ENCODE results near the gene ADAMTS16.

ADAMTS16 gene

DNA sequence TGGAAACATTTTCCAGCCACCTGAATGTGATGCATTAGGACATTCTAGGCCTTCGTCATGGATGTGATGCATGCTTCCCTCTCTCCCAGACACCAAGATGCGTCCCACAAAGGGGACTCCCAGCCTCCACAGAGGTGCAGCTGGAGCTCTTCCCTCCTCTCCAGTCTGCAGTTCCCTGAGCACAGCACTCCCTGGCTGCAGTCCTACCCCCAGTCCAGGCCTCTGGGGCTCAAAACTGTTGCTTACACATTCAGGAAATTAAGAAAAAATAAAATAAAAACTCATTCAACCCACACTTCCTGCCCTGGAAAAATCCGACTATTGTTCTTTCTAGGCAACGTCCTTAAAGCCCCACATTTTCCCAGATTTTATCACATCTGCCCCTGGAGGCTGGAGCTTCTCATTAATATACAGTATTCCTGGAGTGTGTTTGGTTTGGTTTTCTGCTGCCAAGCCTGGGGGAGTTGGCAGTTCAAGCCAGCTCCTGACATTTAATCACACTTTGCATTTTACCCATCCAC lies 204.0 kb downstream of the ADAMTS16 start:
- in situ Hi-C loops (cut with HindIII; ENCODE audit: low pct_unique_long_range_greater_than_20kb, low sequenced_read_pairs), result no loop called here
- DNase-seq (ENCODE audit: low read depth in 1 of 2, low spot score in 1 of 2), result no peak
- TF ChIP-seq JUND (IDR thresholded peaks at IDR 0.05; ENCODE audit: low read depth), result no peak

DNA sequence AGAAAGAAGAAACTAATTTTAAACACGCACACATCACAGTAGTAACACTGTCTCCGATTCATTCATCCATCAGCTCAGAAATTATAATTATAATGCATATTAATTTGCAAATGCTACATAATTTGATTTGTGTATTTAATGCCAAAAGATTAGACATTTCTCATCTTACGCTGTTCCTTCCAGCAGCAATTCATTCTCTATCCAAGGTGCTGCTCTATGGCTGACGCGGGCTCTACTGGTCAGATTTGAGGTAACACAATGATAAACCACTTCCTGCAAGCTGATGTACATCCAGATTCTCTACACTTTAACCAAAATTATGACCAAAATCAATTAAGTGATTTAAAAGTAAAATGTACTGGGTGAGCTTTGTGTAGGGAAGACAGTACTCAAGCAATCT lies 204.5 kb downstream of the ADAMTS16 start:
- no peak for DNase-seq (ENCODE audit: low read depth in 1 of 2, low spot score in 1 of 2)
- in situ Hi-C loops (cut with HindIII; ENCODE audit: low pct_unique_long_range_greater_than_20kb, low sequenced_read_pairs), result no loop called here
- TF ChIP-seq JUND (IDR thresholded peaks at IDR 0.05; ENCODE audit: low read depth), result no peak

DNA sequence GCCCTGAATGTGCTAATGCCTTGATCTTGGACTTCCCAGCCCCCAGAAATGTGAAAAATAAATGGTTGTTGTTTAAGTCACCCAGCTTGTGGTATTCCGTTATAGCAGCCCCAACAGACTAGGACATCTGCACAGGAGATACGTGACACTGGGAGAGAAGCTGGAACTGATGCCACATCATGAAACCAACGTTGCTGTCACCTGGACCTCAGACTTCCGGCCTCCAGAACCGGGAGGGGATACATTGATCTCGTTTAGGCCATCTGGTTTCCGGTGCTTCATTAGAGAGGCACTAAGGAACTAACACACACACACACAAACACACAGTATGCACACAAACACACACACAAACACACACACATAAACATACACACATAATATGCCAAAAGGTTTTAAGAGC lies 207.3 kb downstream of the ADAMTS16 start:
- TF ChIP-seq JUND (IDR thresholded peaks at IDR 0.05; ENCODE audit: low read depth), result no peak
- DNase-seq (ENCODE audit: low read depth in 1 of 2, low spot score in 1 of 2), result no peak
- in situ Hi-C loops (cut with HindIII; ENCODE audit: low pct_unique_long_range_greater_than_20kb, low sequenced_read_pairs), result no loop called here

DNA sequence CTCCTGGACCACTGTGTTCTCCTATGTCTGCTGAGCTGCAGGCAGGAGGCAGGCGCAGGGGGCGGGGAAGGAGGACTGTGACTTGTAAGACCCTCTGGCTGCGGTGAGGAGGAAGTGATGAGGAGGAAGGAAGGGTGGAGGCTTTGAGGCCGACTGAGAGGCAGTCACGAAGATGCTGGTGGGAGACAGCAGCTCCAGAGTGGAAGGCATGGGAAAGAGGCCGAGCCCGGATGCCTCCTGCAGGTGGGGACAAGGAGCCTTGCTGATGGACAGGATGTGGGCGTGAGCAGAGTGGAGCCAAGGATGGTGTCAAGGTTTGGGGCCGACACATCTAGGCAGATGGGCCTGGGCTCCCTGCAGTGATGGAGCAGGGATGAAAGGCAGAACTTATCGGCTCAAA lies 208.0 kb downstream of the ADAMTS16 start:
- in situ Hi-C loops (cut with HindIII; ENCODE audit: low pct_unique_long_range_greater_than_20kb, low sequenced_read_pairs), result no loop called here
- TF ChIP-seq JUND (IDR thresholded peaks at IDR 0.05; ENCODE audit: low read depth), result no peak
- DNase-seq (ENCODE audit: low read depth in 1 of 2, low spot score in 1 of 2), result no peak

DNA sequence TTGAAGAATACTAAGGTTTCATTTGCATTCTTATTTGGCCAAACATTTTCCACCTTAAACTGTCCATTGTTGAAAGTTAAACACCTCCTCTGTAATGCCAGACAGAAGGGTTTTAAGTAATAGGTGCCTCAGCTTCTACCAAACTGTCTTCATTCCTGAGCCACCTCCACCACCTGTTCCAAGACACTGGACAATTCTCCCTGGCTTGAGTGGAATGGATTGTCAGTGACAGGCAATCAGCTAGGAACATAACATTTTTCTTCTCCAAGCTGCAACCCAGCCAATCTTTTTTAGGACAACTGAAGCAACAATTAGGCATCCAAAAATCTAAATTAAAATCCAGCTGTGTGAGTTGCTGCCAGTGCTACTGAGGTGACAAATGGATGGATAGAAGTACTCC lies 208.4 kb downstream of the ADAMTS16 start:
- DNase-seq (ENCODE audit: low read depth in 1 of 2, low spot score in 1 of 2), result no peak
- in situ Hi-C loops (cut with HindIII; ENCODE audit: low pct_unique_long_range_greater_than_20kb, low sequenced_read_pairs), result no loop called here
- TF ChIP-seq JUND (IDR thresholded peaks at IDR 0.05; ENCODE audit: low read depth), result no peak

DNA sequence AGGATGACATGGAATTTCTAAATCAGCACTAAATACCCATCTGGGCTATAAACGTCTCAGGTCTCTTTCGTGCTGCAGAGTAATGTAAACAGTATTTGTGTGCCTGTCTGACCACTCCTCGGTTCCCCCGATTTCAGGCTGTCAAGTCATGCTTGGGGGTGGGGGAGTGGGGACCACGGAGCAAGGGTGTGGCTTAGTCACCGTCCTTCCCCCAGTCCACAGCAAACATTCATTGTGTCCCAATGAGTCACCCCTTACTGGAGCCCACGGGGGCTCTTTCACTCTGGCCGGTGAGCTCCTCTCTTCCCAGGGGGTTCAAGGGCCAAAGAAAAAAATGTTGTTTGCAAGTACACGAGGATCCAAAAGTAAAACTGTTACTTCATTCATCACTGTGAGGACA lies 210.0 kb downstream of the ADAMTS16 start:
- no peak for TF ChIP-seq JUND (IDR thresholded peaks at IDR 0.05; ENCODE audit: low read depth)
- in situ Hi-C loops (cut with HindIII; ENCODE audit: low pct_unique_long_range_greater_than_20kb, low sequenced_read_pairs), result no loop called here
- no peak for DNase-seq (ENCODE audit: low read depth in 1 of 2, low spot score in 1 of 2)

DNA sequence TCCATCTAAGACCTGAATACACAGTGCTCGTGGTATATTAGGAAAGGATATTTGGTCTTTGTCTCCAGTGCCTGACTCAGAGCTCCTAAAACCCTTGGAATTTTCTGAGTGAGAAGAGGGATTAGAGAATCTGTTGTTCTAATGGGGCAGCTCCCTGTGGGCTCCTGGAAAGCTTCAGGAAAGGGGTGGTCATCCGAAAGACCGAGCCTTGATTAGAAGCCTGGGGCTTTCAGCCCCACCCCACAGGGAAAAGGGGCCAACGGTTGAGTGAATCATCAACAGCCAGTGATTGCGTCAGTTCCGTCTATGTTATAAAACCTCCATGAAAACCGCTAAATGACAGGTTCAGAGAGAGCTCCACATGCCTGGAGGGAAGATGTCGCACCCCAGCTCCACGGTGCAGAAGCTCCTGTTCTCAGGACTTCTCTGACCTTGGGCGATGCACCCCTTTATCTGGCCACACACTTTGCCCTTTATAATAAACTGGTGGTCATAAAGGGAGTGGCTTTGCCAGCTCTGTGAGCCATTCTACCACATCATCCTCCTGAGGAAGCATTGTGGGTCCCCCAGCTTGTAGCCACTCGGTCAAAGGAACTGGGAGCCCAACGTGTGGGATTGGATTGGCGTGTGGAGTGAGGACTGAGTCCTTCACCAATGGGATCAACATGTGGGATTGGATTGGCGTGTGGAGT lies 211.3 kb downstream of the ADAMTS16 start:
- no peak for TF ChIP-seq JUND (IDR thresholded peaks at IDR 0.05; ENCODE audit: low read depth)
- in situ Hi-C loops (cut with HindIII; ENCODE audit: low pct_unique_long_range_greater_than_20kb, low sequenced_read_pairs), result no loop called here
- no peak for DNase-seq (ENCODE audit: low read depth in 1 of 2, low spot score in 1 of 2)

DNA sequence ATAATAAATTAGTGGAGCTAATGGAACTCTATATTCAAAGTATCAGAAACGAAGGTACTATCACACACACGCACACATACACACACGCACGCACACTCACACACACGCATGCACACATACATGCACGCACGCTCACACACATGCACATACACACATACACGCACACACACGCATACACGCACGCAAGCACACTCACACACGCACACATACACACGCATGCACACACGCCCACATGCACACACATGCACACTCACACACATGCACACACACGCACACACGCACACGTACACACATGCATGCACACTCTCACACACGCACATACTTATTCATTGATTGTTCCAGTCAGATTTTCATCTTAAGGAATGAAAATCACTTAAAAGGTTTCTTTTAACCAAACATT lies 212.5 kb downstream of the ADAMTS16 start:
- DNase-seq (ENCODE audit: low read depth in 1 of 2, low spot score in 1 of 2), result no peak
- TF ChIP-seq JUND (IDR thresholded peaks at IDR 0.05; ENCODE audit: low read depth), result no peak
- in situ Hi-C loops (cut with HindIII; ENCODE audit: low pct_unique_long_range_greater_than_20kb, low sequenced_read_pairs), result no loop called here

DNA sequence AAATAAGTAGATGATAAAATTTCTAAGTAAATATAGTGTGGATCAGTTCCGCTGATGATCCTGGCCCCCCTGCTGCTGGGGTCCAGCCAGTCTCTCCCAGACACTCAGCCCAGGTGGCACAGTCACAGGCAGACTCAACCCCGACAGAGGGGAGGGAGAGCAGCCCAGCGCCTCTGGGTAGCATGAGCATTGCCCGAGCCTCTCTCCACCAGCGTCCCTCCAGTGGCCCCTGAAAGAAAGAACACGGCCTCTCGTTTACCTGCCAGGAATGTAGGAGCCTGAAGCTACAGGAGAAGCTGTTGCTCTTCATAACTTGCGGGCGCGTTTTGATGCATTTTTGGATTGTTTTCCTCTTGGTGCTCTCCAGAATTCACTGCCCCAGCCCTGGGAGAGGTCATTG lies 213.6 kb downstream of the ADAMTS16 start:
- no peak for TF ChIP-seq JUND (IDR thresholded peaks at IDR 0.05; ENCODE audit: low read depth)
- in situ Hi-C loops (cut with HindIII; ENCODE audit: low pct_unique_long_range_greater_than_20kb, low sequenced_read_pairs), result no loop called here
- DNase-seq (ENCODE audit: low read depth in 1 of 2, low spot score in 1 of 2), result peak in 1 of 2 experiments; percentile 11

DNA sequence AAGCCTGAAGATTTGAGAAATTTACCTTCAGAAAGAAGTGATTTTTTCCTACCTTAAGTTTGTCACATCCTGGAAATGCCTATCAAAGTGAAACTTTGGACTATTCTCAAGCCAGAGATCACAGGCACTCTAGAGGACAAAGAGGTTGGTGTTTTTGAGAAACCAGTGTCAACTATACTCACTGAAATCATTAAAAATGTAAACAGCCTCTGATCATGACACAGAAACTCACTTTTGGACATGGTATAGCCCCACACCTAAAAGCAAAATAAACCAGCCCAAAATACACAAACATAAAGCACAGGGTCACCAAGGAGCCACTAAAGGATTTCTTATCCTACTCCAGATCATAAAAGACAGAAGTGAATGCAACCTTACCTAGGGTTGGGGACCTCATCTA lies 216.6 kb downstream of the ADAMTS16 start:
- DNase-seq (ENCODE audit: low read depth in 1 of 2, low spot score in 1 of 2), result no peak
- in situ Hi-C loops (cut with HindIII; ENCODE audit: low pct_unique_long_range_greater_than_20kb, low sequenced_read_pairs), result no loop called here
- no peak for TF ChIP-seq JUND (IDR thresholded peaks at IDR 0.05; ENCODE audit: low read depth)

DNA sequence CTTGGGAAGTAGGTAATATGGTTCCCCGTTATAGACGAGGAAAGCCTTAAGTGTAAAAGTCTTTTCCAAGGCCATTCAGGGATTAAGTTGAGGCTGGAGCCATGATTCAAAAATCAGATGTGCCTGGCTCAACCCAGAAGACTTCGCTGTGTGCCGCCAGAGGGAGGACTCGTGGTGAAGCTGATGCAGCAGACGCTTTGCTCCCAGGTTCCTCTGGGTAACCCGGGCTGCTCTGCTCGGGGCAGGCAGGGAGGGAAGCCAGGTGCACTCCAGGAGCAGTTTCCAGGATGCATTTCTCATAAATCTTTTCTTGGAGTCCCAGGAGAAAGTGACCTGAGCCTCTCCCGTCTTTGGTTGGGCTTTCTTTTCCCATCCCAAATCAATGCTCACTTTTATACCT lies 219.5 kb downstream of the ADAMTS16 start:
- TF ChIP-seq JUND (IDR thresholded peaks at IDR 0.05; ENCODE audit: low read depth), result no peak
- in situ Hi-C loops (cut with HindIII; ENCODE audit: low pct_unique_long_range_greater_than_20kb, low sequenced_read_pairs), result no loop called here

DNA sequence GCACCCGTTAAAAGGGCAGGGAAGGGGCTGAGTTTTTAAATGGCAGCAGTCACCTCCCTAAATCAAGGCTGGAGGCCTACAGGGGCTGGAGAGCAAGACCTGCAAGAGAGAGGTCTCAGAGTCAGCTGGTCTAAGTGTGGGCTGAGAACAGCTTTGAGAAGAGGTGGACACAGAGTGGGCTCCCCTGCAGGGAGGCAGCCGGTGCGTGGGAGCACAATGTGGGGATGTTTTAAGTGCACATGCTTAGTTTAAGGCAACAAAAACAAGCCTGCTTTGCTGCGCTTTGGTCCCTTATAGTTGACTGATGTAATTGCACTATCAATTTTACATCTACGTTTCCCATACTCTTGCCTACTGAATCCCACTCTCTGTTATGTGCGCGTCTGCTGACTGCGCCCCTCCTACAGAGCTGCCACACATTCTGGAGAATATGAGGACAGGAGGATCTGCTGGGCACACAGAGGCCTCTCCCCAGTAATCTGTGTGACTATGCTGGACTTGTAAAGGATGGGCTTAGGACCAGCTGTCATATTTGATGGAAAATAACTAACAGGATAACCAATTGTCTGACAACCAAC lies 220.3 kb downstream of the ADAMTS16 start:
- DNase-seq (ENCODE audit: low read depth in 1 of 2, low spot score in 1 of 2), result no peak
- in situ Hi-C loops (cut with HindIII; ENCODE audit: low pct_unique_long_range_greater_than_20kb, low sequenced_read_pairs), result no loop called here

More for the DNA sequence above, 219.5 kb downstream of the ADAMTS16 start:
- peak in 1 of 2 experiments; percentile 10 for DNase-seq (ENCODE audit: low read depth in 1 of 2, low spot score in 1 of 2)

DNA sequence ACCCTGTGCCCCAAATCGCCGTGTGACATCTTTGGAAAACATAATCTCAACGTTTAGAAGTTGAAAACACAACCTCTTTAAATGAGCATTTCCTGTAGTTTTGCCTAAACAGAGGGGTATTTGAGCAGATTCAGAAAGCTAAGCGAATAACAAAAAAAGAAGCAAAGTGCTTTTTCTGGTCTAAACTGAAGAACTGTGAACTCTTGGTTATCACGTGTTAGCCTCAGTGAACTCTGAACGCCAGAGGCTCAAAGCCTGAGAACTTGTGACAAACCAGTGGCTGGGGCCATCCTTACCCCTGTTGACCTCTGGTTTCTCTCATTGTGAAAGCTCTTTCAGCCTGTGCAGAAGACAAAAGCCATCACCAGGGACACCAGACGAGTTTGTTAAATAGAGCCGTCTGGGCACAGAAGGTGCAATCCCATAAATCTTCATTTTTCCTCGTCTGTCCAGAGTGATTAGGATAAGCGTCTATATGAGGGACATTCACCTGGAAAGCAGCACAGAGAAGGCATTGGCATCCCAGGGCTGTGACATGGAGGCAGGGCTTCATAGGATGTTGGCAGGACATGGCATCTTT lies 220.9 kb downstream of the ADAMTS16 start:
- in situ Hi-C loops (cut with HindIII; ENCODE audit: low pct_unique_long_range_greater_than_20kb, low sequenced_read_pairs), result no loop called here
- DNase-seq (ENCODE audit: low read depth in 1 of 2, low spot score in 1 of 2), result no peak
- TF ChIP-seq JUND (IDR thresholded peaks at IDR 0.05; ENCODE audit: low read depth), result no peak

More for the DNA sequence above, 220.3 kb downstream of the ADAMTS16 start:
- TF ChIP-seq JUND (IDR thresholded peaks at IDR 0.05; ENCODE audit: low read depth), result no peak

All from T47D (cell line).